ENCODE results near the gene DNAJC16. TPM values are rescaled to one million over a fixed set of nuclear protein-coding genes. Genes with fewer than 3 reads are reported as not detected.

Gene DNAJC16
- total and polyA plus RNA-seq, 9 of the 15 experiments (the other 6 are each of a cell fraction or from before 2014, with no cell fraction given): 6.9 to 16.8 (median 12.8) TPM

- no peak for TF ChIP-seq ZNF518B (CRISPR knock-in tag; IDR thresholded peaks at IDR 0.05)
- TF ChIP-seq CBX3 (IDR thresholded peaks at IDR 0.05; ENCODE audit: borderline replicate concordance in 1 of 2, low read length in 2 of 2): peak in 1 of 2 experiments; percentile 81; a peak in 1 of 3 replicates
- TF ChIP-seq ZNF140 (CRISPR knock-in tag; IDR thresholded peaks at IDR 0.05): no peak
- peak; percentile 83 for TF ChIP-seq MEF2D (tag; conservative IDR thresholded peaks at IDR 0.05; ENCODE audit: low read depth)
- TF ChIP-seq NCOA4 (IDR thresholded peaks at IDR 0.05; ENCODE audit: partially characterized antibody): peak; percentile 36
- peak; percentile 79; the same call in 1 of the 2 replicates for TF ChIP-seq MTA1 (IDR thresholded peaks at IDR 0.05; ENCODE audit: borderline replicate concordance)
- peak; percentile 49 to 88; a peak in 3 of 4 replicates for TF ChIP-seq MNT (conservative IDR thresholded peaks at IDR 0.05)
- 0 out of 2 replicates have a peak, but pooled peaks have one; percentile 14 for TF ChIP-seq HNRNPL (IDR thresholded peaks at IDR 0.05; ENCODE audit: low read depth, low read length)
- peak; percentile 99 for TF ChIP-seq HDAC2 (IDR thresholded peaks at IDR 0.05)
- peak; percentile 99 for TF ChIP-seq CBFA2T3 (IDR thresholded peaks at IDR 0.05)
- peak; percentile 94 for TF ChIP-seq CREM (IDR thresholded peaks at IDR 0.05; ENCODE audit: low read depth)
- TF ChIP-seq NUFIP1 (IDR thresholded peaks at IDR 0.05; ENCODE audit: partially characterized antibody): no peak
- TF ChIP-seq, protein P1, sequence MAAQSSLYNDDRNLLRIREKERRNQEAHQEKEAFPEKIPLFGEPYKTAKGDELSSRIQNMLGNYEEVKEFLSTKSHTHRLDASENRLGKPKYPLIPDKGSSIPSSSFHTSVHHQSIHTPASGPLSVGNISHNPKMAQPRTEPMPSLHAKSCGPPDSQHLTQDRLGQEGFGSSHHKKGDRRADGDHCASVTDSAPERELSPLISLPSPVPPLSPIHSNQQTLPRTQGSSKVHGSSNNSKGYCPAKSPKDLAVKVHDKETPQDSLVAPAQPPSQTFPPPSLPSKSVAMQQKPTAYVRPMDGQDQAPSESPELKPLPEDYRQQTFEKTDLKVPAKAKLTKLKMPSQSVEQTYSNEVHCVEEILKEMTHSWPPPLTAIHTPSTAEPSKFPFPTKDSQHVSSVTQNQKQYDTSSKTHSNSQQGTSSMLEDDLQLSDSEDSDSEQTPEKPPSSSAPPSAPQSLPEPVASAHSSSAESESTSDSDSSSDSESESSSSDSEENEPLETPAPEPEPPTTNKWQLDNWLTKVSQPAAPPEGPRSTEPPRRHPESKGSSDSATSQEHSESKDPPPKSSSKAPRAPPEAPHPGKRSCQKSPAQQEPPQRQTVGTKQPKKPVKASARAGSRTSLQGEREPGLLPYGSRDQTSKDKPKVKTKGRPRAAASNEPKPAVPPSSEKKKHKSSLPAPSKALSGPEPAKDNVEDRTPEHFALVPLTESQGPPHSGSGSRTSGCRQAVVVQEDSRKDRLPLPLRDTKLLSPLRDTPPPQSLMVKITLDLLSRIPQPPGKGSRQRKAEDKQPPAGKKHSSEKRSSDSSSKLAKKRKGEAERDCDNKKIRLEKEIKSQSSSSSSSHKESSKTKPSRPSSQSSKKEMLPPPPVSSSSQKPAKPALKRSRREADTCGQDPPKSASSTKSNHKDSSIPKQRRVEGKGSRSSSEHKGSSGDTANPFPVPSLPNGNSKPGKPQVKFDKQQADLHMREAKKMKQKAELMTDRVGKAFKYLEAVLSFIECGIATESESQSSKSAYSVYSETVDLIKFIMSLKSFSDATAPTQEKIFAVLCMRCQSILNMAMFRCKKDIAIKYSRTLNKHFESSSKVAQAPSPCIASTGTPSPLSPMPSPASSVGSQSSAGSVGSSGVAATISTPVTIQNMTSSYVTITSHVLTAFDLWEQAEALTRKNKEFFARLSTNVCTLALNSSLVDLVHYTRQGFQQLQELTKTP (IDR thresholded peaks at IDR 0.05; ENCODE audit: low read depth in 1 of 2, partially characterized antibody in 2 of 2): peak in 1 of 2 experiments; percentile 94
- TF ChIP-seq MIER1 (IDR thresholded peaks at IDR 0.05; ENCODE audit: low read depth): no peak; the same call in 1 of the 2 replicates
- TF ChIP-seq SAFB (IDR thresholded peaks at IDR 0.05; ENCODE audit: borderline replicate concordance, low read depth, low read length): no peak
- TF ChIP-seq ZFP1 (CRISPR knock-in tag; IDR thresholded peaks at IDR 0.05): no peak
- TF ChIP-seq NELFE (IDR thresholded peaks at IDR 0.05; ENCODE audit: insufficient read depth, insufficient read length): no peak
Observed at GRCh38 chr1:15543589-15544568, 17.2 kb downstream of the DNAJC16 start (continued).

Measured in K562 (cell line).